ENCODE measurements around the gene WDR82.

WDR82 gene

GRCh38 chr3:52268036-52268435, 10.4 kb downstream of the WDR82 start:
- no peak for ATAC-seq (ENCODE audit: low read depth)
- Mint-ChIP-seq H3K4me3 (no peak overlapping the region), H3K27me3 (no peaks in the 10 kb centered on the region)

GRCh38 chr3:52265387-52265786, 13.1 kb downstream of the WDR82 start:
- Mint-ChIP-seq H3K4me1 (peaks cover 23% of the 10 kb centered on the region), H3K36me3 (peaks cover 28% of the 10 kb centered on the region), H3K9me3 (no peaks in the 10 kb centered on the region), H3K4me3 (no peak overlapping the region), H3K27ac (no peak overlapping the region), H3K27me3 (no peaks in the 10 kb centered on the region)
- ATAC-seq (ENCODE audit: low read depth) (no peak), DNase-seq (ENCODE audit: low spot score in 2 of 2) (no peak)

More at GRCh38 chr3:52268036-52268435, 10.4 kb downstream of the WDR82 start:
- H3K36me3 Mint-ChIP-seq: peaks cover 26% of the 10 kb centered on the region
- DNase-seq (ENCODE audit: low spot score in 2 of 2): no peak
- no peaks in the 10 kb centered on the region for H3K9me3 Mint-ChIP-seq
- H3K4me1 Mint-ChIP-seq: peaks cover 29% of the 10 kb centered on the region
- peak overlapping the region; percentile 9 for H3K27ac Mint-ChIP-seq

DNA sequence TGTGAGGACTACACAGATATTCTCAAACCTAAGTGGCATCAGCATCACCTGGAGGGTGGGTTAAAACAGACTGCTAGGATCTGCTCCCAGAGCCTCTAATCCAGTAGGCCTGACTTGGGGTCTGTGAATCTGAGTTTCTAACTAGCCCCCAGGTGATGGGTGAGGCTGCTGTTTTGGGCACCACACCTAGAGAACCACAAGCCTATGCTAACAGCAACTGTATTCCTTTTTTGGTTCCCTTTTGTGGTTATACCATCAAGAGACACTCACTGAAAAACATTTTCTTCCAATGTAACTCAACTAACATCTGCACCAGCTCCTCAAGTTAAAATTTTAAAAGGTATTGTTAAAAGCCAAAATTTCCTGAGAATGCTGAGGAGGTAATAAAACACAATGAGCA, 16.0 kb downstream of the WDR82 start:
- peaks cover 23% of the 10 kb centered on the region for H3K4me1 Mint-ChIP-seq

GRCh38 chr3:52259448-52259847, 19.0 kb downstream of the WDR82 start:
- H3K4me3 Mint-ChIP-seq: no peak overlapping the region
- no peaks in the 10 kb centered on the region for H3K27me3 Mint-ChIP-seq
- peaks cover 30% of the 10 kb centered on the region for H3K4me1 Mint-ChIP-seq
- no peak for DNase-seq (ENCODE audit: low spot score in 2 of 2)
- no peak for ATAC-seq (ENCODE audit: low read depth)
- peaks cover 41% of the 10 kb centered on the region for H3K36me3 Mint-ChIP-seq
- H3K27ac Mint-ChIP-seq: no peak overlapping the region
- no peaks in the 10 kb centered on the region for H3K9me3 Mint-ChIP-seq

More for the DNA sequence above, 16.0 kb downstream of the WDR82 start:
- DNase-seq (ENCODE audit: low spot score in 2 of 2) (no peak), ATAC-seq (ENCODE audit: low read depth) (peak; percentile 79)
- Mint-ChIP-seq H3K4me3 (peak overlapping the region; percentile 41), H3K9me3 (no peaks in the 10 kb centered on the region), H3K27ac (peak overlapping the region; percentile 63), H3K27me3 (no peaks in the 10 kb centered on the region), H3K36me3 (peaks cover 40% of the 10 kb centered on the region)

GRCh38 chr3:52259035-52259434, 19.4 kb downstream of the WDR82 start:
- Mint-ChIP-seq H3K4me3 (no peak overlapping the region), H3K27ac (no peak overlapping the region), H3K27me3 (no peaks in the 10 kb centered on the region), H3K4me1 (peaks cover 27% of the 10 kb centered on the region), H3K9me3 (no peaks in the 10 kb centered on the region), H3K36me3 (peaks cover 37% of the 10 kb centered on the region)
- ATAC-seq (ENCODE audit: low read depth): no peak
- DNase-seq (ENCODE audit: low spot score in 2 of 2): no peak

DNA sequence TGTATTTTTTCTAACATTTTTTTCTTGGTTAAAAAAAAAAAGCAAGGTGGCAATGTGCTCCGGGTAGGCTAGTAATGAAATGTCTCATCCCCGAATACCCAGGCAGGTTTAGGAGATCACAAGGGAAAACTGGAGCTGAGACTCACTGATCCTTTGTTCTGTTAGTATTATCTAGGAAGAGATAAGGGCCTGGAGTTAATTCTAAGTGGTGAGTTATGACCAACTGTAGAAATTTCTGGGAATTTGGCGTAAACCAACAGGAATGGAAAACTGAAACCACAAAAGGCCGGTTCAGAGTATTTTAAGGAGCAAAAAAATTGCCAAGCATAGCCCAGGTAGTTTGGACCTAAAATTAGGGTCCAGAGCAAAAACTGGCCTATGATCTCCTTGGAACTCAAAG, 20.5 kb downstream of the WDR82 start:
- no peak overlapping the region for H3K4me3 Mint-ChIP-seq
- H3K4me1 Mint-ChIP-seq: peaks cover 22% of the 10 kb centered on the region
- no peak for DNase-seq (ENCODE audit: low spot score in 2 of 2)
- H3K9me3 Mint-ChIP-seq: no peaks in the 10 kb centered on the region
- ATAC-seq (ENCODE audit: low read depth): no peak
- peak overlapping the region; percentile 50 for H3K27ac Mint-ChIP-seq
- H3K36me3 Mint-ChIP-seq: peaks cover 30% of the 10 kb centered on the region
- no peaks in the 10 kb centered on the region for H3K27me3 Mint-ChIP-seq

DNA sequence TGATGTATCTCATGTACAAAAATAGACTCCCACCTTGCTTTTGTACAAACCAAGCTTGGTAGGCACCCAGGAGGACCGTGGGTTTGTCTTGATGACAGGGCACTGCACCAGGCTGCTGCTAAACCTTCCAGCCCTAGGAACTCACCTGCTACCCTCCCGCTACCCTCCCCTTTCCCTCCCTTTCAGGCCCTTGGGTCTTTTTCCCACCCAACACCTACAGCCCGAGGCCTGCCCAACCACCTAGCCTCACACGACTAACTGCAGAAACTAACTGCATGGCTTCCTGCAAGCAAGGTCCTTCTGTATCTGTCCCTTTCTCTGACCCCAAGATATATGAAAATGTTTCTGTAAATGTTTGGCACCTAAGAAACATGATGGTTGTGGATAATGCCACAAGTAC, 21.8 kb downstream of the WDR82 start:
- no peaks in the 10 kb centered on the region for H3K9me3 Mint-ChIP-seq
- ATAC-seq (ENCODE audit: low read depth) (no peak), DNase-seq (ENCODE audit: low spot score in 2 of 2) (no peak)
- H3K4me3 Mint-ChIP-seq: no peak overlapping the region
- H3K27me3 Mint-ChIP-seq: no peaks in the 10 kb centered on the region
- peak overlapping the region; percentile 67 for H3K27ac Mint-ChIP-seq
- H3K36me3 Mint-ChIP-seq: peaks cover 28% of the 10 kb centered on the region
- H3K4me1 Mint-ChIP-seq: peaks cover 16% of the 10 kb centered on the region

- Mint-ChIP-seq H3K9me3 (no peaks in the 10 kb centered on the region), H3K27me3 (no peaks in the 10 kb centered on the region), H3K4me1 (peaks cover 16% of the 10 kb centered on the region), H3K4me3 (no peak overlapping the region), H3K36me3 (peaks cover 28% of the 10 kb centered on the region), H3K27ac (no peak overlapping the region)
- ATAC-seq (ENCODE audit: low read depth): no peak
- DNase-seq (ENCODE audit: low spot score in 2 of 2): no peak
Measured at GRCh38 chr3:52256159-52256558, 22.3 kb downstream of the WDR82 start.

GRCh38 chr3:52254608-52255007, 23.8 kb downstream of the WDR82 start:
- ATAC-seq (ENCODE audit: low read depth) (no peak), DNase-seq (ENCODE audit: low spot score in 2 of 2) (no peak)
- H3K36me3 Mint-ChIP-seq: peaks cover 28% of the 10 kb centered on the region
- H3K4me1 Mint-ChIP-seq: peaks cover 19% of the 10 kb centered on the region
- H3K4me3 Mint-ChIP-seq: no peak overlapping the region
- H3K27ac Mint-ChIP-seq: no peak overlapping the region
- no peaks in the 10 kb centered on the region for H3K27me3 Mint-ChIP-seq
- H3K9me3 Mint-ChIP-seq: no peaks in the 10 kb centered on the region

GRCh38 chr3:52253314-52254304, 24.8 kb downstream of the WDR82 start:
- Mint-ChIP-seq H3K36me3 (peaks cover 24% of the 10 kb centered on the region), H3K27ac (peak overlapping the region; percentile 89), H3K4me3 (peak overlapping the region; percentile 81), H3K4me1 (peaks cover 17% of the 10 kb centered on the region), H3K27me3 (no peaks in the 10 kb centered on the region), H3K9me3 (no peaks in the 10 kb centered on the region)
- ATAC-seq (ENCODE audit: low read depth) (peak; percentile 98), DNase-seq (ENCODE audit: low spot score in 2 of 2) (peak; percentile 61 to 83)

DNA sequence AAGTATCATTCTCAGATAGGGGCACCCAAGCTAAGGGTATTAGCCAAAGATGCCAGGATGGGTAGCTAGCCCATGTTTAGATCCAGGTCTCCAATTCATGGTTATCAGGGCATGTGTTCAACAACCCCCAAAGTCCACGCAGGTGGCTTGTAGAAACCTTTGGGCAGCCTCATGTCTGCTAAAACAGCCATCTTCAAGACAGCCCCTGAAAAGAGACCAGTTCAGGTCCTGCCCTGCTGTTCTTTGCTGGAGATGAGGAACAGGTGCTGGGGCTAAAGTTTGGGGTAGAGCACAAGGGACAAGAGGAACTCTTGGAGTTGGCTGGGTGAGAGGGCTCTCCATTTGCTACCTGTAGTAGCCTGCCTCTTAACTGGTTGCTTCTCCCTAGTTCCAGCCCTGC, 28.3 kb downstream of the WDR82 start:
- H3K27ac Mint-ChIP-seq: peak overlapping the region; percentile 85
- H3K27me3 Mint-ChIP-seq: no peaks in the 10 kb centered on the region
- H3K4me3 Mint-ChIP-seq: no peak overlapping the region
- ATAC-seq (ENCODE audit: low read depth) (no peak), DNase-seq (ENCODE audit: low spot score in 2 of 2) (no peak)
- peaks cover 35% of the 10 kb centered on the region for H3K4me1 Mint-ChIP-seq
- no peaks in the 10 kb centered on the region for H3K9me3 Mint-ChIP-seq
- peaks cover 19% of the 10 kb centered on the region for H3K36me3 Mint-ChIP-seq

DNA sequence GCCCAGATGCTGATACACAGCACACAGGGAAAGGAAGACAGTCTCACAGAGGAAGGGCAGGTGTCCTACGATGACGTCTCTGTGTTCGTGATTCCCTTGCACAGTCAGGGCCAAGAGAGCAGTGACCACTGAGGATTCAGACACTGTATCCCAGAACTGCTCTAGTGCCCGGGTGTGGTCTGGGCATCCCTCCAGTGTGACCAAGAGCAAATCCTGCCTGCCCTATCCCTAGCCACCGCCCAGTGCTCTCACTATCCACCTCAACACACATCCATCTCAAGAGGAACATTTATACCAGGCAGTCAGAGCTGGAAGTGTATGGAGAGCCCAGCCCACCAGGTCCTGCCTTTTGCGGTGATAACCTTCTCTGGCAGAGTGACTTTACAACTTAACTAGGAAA, 28.8 kb downstream of the WDR82 start:
- DNase-seq (ENCODE audit: low spot score in 2 of 2) (no peak), ATAC-seq (ENCODE audit: low read depth) (no peak)
- H3K9me3 Mint-ChIP-seq: no peaks in the 10 kb centered on the region
- H3K36me3 Mint-ChIP-seq: peaks cover 19% of the 10 kb centered on the region
- H3K27ac Mint-ChIP-seq: peak overlapping the region; percentile 85
- H3K27me3 Mint-ChIP-seq: no peaks in the 10 kb centered on the region
- no peak overlapping the region for H3K4me3 Mint-ChIP-seq
- H3K4me1 Mint-ChIP-seq: peaks cover 39% of the 10 kb centered on the region

DNA sequence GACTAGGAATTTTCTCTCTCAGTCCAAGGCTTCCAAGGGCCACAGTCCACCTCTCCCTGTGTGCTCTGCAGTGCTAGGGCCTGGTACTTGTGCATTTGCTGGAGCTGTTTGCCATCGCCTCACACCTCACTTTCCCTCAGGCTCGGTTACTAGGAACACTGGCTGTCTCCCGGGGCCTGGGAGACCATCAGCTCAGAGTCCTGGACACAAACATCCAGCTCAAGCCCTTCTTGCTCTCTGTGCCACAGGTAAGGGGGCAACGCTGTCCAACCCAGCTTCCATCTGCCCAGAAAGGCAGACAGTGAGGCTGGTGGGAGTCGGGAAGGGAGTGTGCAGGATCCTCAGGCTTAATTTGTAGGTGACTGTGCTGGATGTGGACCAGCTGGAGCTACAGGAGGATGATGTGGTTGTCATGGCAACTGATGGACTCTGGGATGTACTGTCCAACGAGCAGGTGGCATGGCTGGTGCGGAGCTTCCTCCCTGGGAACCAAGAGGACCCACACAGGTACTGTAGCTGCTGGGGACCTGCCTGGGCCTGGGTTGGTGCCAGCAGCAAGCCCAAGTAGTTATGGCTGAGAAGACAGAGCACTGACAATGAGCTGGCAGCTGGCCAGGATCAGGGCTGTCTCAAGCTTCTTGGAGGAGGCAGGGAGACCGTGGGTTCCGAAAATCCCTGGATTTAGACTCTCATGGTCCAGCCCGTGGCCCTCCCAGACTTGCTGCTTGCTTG, 29.5 kb downstream of the WDR82 start:
- peaks cover 45% of the 10 kb centered on the region for H3K4me1 Mint-ChIP-seq
- no peaks in the 10 kb centered on the region for H3K9me3 Mint-ChIP-seq
- peaks cover 19% of the 10 kb centered on the region for H3K36me3 Mint-ChIP-seq
- ATAC-seq (ENCODE audit: low read depth): no peak
- H3K27me3 Mint-ChIP-seq: no peaks in the 10 kb centered on the region
- H3K4me3 Mint-ChIP-seq: no peak overlapping the region
- peak overlapping the region; percentile 85 for H3K27ac Mint-ChIP-seq
- no peak for DNase-seq (ENCODE audit: low spot score in 2 of 2)

DNA sequence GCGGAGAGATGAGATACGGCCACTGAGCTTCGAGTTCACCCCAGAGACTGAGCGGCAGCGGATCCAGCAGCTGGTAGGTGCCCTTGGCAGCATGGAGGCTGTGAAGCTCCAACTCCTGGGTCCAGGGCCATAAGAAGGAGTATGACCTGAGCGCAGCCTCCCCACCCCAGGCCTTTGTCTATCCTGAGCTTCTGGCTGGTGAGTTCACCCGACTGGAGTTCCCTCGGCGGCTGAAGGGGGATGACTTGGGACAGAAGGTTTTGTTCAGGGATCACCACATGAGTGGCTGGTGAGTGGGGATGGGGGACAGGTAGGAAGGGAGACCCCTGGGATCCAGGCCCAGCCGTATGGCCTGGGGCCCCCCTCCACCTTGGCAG, 30.3 kb downstream of the WDR82 start:
- no peaks in the 10 kb centered on the region for H3K27me3 Mint-ChIP-seq
- no peak overlapping the region for H3K4me3 Mint-ChIP-seq
- peak overlapping the region; percentile 85 for H3K27ac Mint-ChIP-seq
- DNase-seq (ENCODE audit: low spot score in 2 of 2) (no peak), ATAC-seq (ENCODE audit: low read depth) (no peak)
- H3K4me1 Mint-ChIP-seq: peaks cover 50% of the 10 kb centered on the region
- H3K9me3 Mint-ChIP-seq: no peaks in the 10 kb centered on the region
- peaks cover 19% of the 10 kb centered on the region for H3K36me3 Mint-ChIP-seq
